Lower leg skin (tissue), 4 donors: ENCODE results near the gene ANKRD1. TPM values are rescaled to one million over a fixed set of nuclear protein-coding genes. Genes with fewer than 3 reads are reported as not detected.
"Not testable (repeated sequence)": the region's sequence is repeated elsewhere in the genome, so short reads cannot be mapped to it uniquely, and the experiment has no call there.

ENCODE experiments used
- DNase-seq, 2 donors: peaks; one replicate each; pipeline ENCODE4 v3.0.0-alpha.2; 2019; ENCODE audit warnings: low spot score in 2 of 2
- H3K4me3 ChIP-seq: fragments of 200-600 bp; sonication (generic); 2 replicates; pipeline ENCODE4 v1.5.1; 2017; ENCODE audit warnings: mild to moderate bottlenecking, low read depth; ENCODE audit not compliant: poor library complexity, severe bottlenecking
- POLR2A ChIP-seq, 2 donors: fragments of 450-650 bp; IDR thresholded peaks; one replicate each; pipeline ENCODE4 v1.6.1; 2016 to 2017; ENCODE audit warnings: antibody characterized with exemption in 2 of 2, mild to moderate bottlenecking in 1 of 2, moderate library complexity in 1 of 2
- WGBS, 2 donors: methylation state at CpG; one replicate each; pipeline ENCODE4 v1.1.5; 2018; 5-methylcytosine and 5-hydroxymethylcytosine counted together
- intact Hi-C: fragments of 100-400 bp; cut with DNase I; formaldehyde crosslinking; loops from one replicate; pipeline ENCODE4 v1.15.0; 2023; ENCODE audit warnings: low total_unique reads
- total RNA-seq, 4 donors: library from RNA; depleted of rRNA; stranded (reverse); fragments of >200 nt; gene quantifications; one replicate each; pipeline ENCODE4 v1.1.0, GENCODE V29; 2016
- TF ChIP-seq, protein P1 (sequence below), 3 donors: fragments of 450-650 bp; IDR thresholded peaks; one replicate each; pipeline ENCODE4 v1.5.1; 2016; ENCODE audit warnings: antibody characterized with exemption in 3 of 3, mild to moderate bottlenecking in 3 of 3, moderate library complexity in 2 of 3

Gene ANKRD1
- total RNA-seq, 4 donors from 2014 or later: not detected

DNA sequence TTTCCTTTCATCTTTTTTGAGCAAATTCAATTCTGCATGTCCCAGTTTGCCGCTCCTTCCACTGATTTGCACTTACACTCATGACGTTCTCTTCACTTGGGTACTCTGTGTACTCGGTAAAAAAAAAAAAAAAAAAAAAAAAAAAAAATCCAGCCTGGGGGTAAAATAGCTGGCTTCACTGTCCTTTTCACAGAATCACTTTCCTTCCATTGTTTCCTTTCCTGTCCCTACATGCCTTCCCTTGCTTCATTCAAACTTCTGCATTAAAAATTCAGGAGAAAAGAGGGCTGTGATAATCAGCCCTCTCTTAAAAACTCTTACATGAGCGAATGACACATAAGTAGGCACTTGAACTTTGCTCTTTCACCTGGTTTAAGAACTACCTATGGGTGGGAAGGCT is 8.7 kb downstream of the ANKRD1 start:
- TF ChIP-seq POLR2A (IDR thresholded peaks at IDR 0.05): no peak
- TF ChIP-seq, protein P1, sequence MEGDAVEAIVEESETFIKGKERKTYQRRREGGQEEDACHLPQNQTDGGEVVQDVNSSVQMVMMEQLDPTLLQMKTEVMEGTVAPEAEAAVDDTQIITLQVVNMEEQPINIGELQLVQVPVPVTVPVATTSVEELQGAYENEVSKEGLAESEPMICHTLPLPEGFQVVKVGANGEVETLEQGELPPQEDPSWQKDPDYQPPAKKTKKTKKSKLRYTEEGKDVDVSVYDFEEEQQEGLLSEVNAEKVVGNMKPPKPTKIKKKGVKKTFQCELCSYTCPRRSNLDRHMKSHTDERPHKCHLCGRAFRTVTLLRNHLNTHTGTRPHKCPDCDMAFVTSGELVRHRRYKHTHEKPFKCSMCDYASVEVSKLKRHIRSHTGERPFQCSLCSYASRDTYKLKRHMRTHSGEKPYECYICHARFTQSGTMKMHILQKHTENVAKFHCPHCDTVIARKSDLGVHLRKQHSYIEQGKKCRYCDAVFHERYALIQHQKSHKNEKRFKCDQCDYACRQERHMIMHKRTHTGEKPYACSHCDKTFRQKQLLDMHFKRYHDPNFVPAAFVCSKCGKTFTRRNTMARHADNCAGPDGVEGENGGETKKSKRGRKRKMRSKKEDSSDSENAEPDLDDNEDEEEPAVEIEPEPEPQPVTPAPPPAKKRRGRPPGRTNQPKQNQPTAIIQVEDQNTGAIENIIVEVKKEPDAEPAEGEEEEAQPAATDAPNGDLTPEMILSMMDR (IDR thresholded peaks at IDR 0.05): no peak
- H3K4me3 ChIP-seq: no peak overlapping the region
- intact Hi-C loops: loop anchor here (10.0 kb wide), 1 partner anchor 343 kb away; no protein-coding TSS in a partner anchor
- 32 to 37% methylated on average over 4 of the region's 4 CpGs for WGBS, 2 donors
- no peak for DNase-seq

DNA sequence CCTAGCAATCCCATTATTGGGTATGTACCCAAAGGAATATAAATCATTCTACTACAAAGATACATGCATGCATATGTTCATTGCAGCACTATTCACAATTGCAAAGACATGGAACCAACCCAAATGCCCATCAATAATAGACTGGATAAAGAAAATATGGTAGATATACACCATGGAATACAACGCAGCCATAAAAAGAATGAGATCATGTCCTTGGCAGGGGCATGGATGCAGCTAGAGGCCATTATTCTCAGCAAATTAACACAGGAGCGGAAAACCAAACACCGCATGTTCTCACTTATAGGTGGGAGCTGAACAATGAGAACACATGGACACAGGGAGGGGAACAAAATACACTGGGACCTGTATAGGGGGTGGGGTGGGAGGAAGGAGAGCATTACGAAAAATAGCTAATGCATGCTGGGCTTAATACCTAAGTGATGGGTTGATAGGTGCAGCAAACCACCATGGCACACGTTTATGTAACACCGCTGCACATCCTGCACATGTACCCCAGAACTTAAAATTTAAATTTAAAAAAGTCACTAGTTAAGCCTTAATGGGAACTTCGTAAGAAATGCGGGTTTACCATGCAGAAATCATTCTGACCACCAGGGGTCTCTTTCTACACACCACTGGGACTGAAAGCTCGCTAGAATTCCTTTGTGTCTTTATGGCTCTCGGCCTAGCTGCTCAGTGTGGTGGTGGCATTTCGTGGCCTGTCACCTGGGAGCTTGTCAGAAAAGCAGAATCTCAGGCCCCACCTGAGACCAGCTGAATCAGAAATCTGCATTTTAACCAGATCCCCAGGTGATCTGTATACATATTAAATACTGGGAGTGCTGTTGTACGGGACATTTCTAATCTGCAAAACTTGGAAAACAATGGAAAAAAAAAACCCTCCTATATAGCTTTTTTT is 9.5 kb downstream of the ANKRD1 start:
- intact Hi-C loops: loop anchor here (10.0 kb wide), 1 partner anchor 343 kb away; no protein-coding TSS in a partner anchor
- H3K4me3 ChIP-seq: no peak overlapping the region
- WGBS, 2 donors: 31 to 33% methylated on average over 12 of the region's 12 CpGs
- TF ChIP-seq POLR2A (IDR thresholded peaks at IDR 0.05): no peak
- TF ChIP-seq, protein P1 (IDR thresholded peaks at IDR 0.05): peak in 1 of 3 donors; percentile 47
- peak in 1 of 2 donors; percentile 62 for DNase-seq

DNA sequence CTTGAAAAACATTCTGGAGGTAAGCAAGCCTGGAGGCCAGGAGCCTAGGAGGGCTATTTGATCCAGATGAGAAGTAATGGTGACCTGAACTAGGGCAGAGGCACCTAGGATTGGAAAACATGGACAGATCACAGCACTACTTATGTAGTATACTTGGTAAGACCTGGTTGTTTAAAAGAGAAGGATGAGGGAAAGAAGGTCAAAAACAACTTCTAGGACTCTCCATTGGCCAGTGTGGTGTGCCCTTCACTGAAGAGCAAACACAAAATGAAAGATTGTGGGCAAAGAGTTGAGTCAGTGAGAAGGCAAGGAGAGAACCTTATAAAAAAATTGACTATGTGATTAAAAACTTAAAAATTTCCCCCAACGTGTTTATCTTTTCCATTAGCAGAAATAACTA is 14.3 kb downstream of the ANKRD1 start:
- intact Hi-C loops: no loop called here
- no peak for DNase-seq
- WGBS, 2 donors: 83 to 85% methylated on average over 1 of the region's 1 CpG
- no peak overlapping the region for H3K4me3 ChIP-seq
- TF ChIP-seq POLR2A (IDR thresholded peaks at IDR 0.05): no peak
- TF ChIP-seq, protein P1 (IDR thresholded peaks at IDR 0.05): no peak

DNA sequence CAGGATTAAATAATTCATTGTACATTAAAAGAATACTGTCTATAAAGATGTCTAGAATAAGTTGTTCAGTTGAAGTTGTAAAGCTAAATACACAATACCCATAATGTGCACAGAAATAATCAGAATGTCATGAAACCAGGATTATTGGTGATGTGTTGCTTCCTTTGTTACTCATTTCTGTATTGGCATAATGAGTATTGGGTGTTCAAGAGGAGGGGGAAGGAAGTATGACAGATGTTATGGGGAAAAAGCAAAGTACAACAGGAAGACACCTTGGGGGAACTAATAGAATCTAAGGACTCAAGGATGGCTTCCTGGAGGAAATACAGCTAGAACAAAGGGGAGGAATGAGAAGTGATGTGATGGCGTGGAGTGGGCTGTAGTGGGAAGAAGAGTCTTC is 15.0 kb downstream of the ANKRD1 start:
- WGBS, 2 donors: 78 to 83% methylated on average over 1 of the region's 1 CpG
- TF ChIP-seq, protein P1 (IDR thresholded peaks at IDR 0.05): no peak
- no peak for TF ChIP-seq POLR2A (IDR thresholded peaks at IDR 0.05)
- no peak for DNase-seq
- intact Hi-C loops: no loop called here
- no peak overlapping the region for H3K4me3 ChIP-seq

DNA sequence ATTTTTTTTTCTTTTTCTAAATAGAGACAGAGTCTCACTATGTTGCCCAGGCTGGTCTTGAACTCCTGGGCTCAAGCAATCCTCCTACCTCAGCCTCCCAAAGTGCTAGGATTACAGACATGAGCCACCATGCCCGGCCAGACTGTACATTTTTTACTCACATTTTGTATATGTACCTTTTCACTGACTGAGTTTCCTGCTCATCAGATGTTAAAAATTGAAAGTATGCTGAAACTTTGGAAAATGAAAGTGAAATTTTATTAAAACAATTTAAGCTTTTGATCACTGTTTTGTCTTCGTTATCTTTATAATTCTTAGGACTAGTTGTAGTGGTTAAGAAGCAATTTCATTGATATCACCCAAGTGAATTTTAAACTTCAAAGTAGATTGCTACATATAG is 24.0 kb downstream of the ANKRD1 start:
- DNase-seq, H3K4me3 ChIP-seq, intact Hi-C loops: not testable (repeated sequence)
- 80 to 97% methylated on average over 2 of the region's 2 CpGs for WGBS, 2 donors

DNA sequence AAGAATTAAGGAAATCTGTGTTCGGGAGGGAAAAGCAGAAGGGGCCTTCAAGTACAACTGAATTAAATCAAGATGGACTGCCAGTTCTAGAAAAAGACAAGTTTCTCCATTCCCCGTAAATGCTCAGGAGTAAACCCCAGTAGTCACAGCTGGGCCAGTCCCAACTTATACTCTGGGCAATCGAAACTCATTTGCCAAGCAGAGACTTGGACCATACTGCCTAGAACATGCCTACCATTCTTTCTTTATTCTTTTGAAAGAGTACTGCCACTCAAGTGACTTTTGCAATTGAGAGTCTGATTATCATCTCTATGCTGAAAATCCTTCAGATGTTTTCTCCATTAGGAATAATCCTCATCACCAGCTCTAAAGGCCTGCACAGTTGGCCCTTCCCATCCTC is 27.7 kb downstream of the ANKRD1 start:
- no peak overlapping the region for H3K4me3 ChIP-seq
- WGBS, 2 donors: 90 to 92% methylated on average over 3 of the region's 3 CpGs
- DNase-seq: no peak
- no peak for TF ChIP-seq POLR2A (IDR thresholded peaks at IDR 0.05)
- TF ChIP-seq, protein P1 (IDR thresholded peaks at IDR 0.05): no peak
- intact Hi-C loops: no loop called here
